ENCODE data around the gene L1TD1.

Gene L1TD1

GRCh38 chr1:62224182-62224581 lies 29.5 kb downstream of the L1TD1 start:
- no peak overlapping the region for H2BK5ac ChIP-seq (ENCODE audit: low read depth, low read length, poor library complexity, severe bottlenecking)
- H3K4me2 ChIP-seq (ENCODE audit: low read length, poor library complexity, severe bottlenecking): no peak overlapping the region
- no peak overlapping the region for H3K9ac ChIP-seq (ENCODE audit: low read length)
- peaks cover 3% of the 10 kb centered on the region for H3K4me1 ChIP-seq (ENCODE audit: control insufficient read depth, insufficient read depth, low read depth, low read length)
- no peak overlapping the region for H4K91ac ChIP-seq (ENCODE audit: low read length)
- H3K27ac ChIP-seq (ENCODE audit: low read length, poor library complexity, severe bottlenecking): no peak overlapping the region
- no peak overlapping the region for H2AK5ac ChIP-seq (ENCODE audit: low read length, severe bottlenecking)
- DNase-seq: no peak
- no peak overlapping the region for H3K4ac ChIP-seq (ENCODE audit: low read depth in 1 of 2, low read length in 2 of 2)
- no peaks in the 10 kb centered on the region for H3K9me3 ChIP-seq (ENCODE audit: control insufficient read depth, low read length)
- H3K23ac ChIP-seq (ENCODE audit: low read length in 2 of 2): no peak overlapping the region
- H2AFZ ChIP-seq (ENCODE audit: low read depth, low read length): no peak overlapping the region
- H4K8ac ChIP-seq (ENCODE audit: low read length): no peak overlapping the region
- no peak overlapping the region for H3K18ac ChIP-seq (ENCODE audit: low read depth in 1 of 2, low read length in 2 of 2)
- H3K4me3 ChIP-seq (ENCODE audit: insufficient read depth in 1 of 2, low read depth in 1 of 2, low read length in 2 of 2): no peak overlapping the region
- no peak overlapping the region for H3K14ac ChIP-seq (ENCODE audit: low read length in 2 of 2)
- H3K36me3 ChIP-seq (ENCODE audit: control insufficient read depth in 1 of 2, insufficient read depth in 2 of 2, low read depth in 1 of 2, low read length in 2 of 2): no peaks in the 10 kb centered on the region
- no peak overlapping the region for H2BK120ac ChIP-seq (ENCODE audit: low read depth, low read length)
- peaks cover 0 to 10% of the 10 kb centered on the region in 2 experiments for H3K27me3 ChIP-seq (ENCODE audit: control insufficient read depth in 1 of 2, insufficient read depth in 1 of 2, low read length in 2 of 2)
- no peaks in the 10 kb centered on the region for H3K79me1 ChIP-seq (replicated peaks; ENCODE audit: low read length, poor library complexity, severe bottlenecking)
- H2BK15ac ChIP-seq (ENCODE audit: low read depth, poor library complexity, severe bottlenecking): no peak overlapping the region
- 69% methylated on average over 2 of the region's 3 CpGs for WGBS
- H2BK12ac ChIP-seq (ENCODE audit: low read length in 2 of 2): no peak overlapping the region

- Histone ChIP-seq H2AK5ac (ENCODE audit: low read length, severe bottlenecking) (no peak overlapping the region), H3K9me3 (ENCODE audit: control insufficient read depth, low read length) (no peaks in the 10 kb centered on the region), H3K4me1 (ENCODE audit: control insufficient read depth, insufficient read depth, low read depth, low read length) (peaks cover 5% of the 10 kb centered on the region), H3K36me3 (ENCODE audit: control insufficient read depth in 1 of 2, insufficient read depth in 2 of 2, low read depth in 1 of 2, low read length in 2 of 2) (no peaks in the 10 kb centered on the region), H2BK12ac (ENCODE audit: low read length in 2 of 2) (no peak overlapping the region), H3K14ac (ENCODE audit: low read length in 2 of 2) (no peak overlapping the region), H3K27me3 (ENCODE audit: control insufficient read depth in 1 of 2, insufficient read depth in 1 of 2, low read length in 2 of 2) (peaks cover 0 to 10% of the 10 kb centered on the region in 2 experiments), H3K23ac (ENCODE audit: low read length in 2 of 2) (no peak overlapping the region), H3K4ac (ENCODE audit: low read depth in 1 of 2, low read length in 2 of 2) (no peak overlapping the region), H3K27ac (ENCODE audit: low read length, poor library complexity, severe bottlenecking) (no peak overlapping the region), H2BK15ac (ENCODE audit: low read depth, poor library complexity, severe bottlenecking) (no peak overlapping the region), H2BK120ac (ENCODE audit: low read depth, low read length) (no peak overlapping the region), H3K4me2 (ENCODE audit: low read length, poor library complexity, severe bottlenecking) (no peak overlapping the region), H3K9ac (ENCODE audit: low read length) (no peak overlapping the region), H4K8ac (ENCODE audit: low read length) (no peak overlapping the region), H3K4me3 (ENCODE audit: insufficient read depth in 1 of 2, low read depth in 1 of 2, low read length in 2 of 2) (no peak overlapping the region), H4K91ac (ENCODE audit: low read length) (no peak overlapping the region), H3K79me1 (replicated peaks; ENCODE audit: low read length, poor library complexity, severe bottlenecking) (no peaks in the 10 kb centered on the region), H2BK5ac (ENCODE audit: low read depth, low read length, poor library complexity, severe bottlenecking) (no peak overlapping the region), H3K18ac (ENCODE audit: low read depth in 1 of 2, low read length in 2 of 2) (no peak overlapping the region), H2AFZ (ENCODE audit: low read depth, low read length) (no peak overlapping the region)
- no peak for DNase-seq
- WGBS: 84% methylated on average over 11 of the region's 11 CpGs
These were observed 32.8 kb downstream of the L1TD1 start for GRCh38 chr1:62227496-62227895.

- Histone ChIP-seq H2AFZ (ENCODE audit: low read depth, low read length) (no peak overlapping the region), H3K27me3 (ENCODE audit: control insufficient read depth in 1 of 2, insufficient read depth in 1 of 2, low read length in 2 of 2) (peaks cover 0 to 10% of the 10 kb centered on the region in 2 experiments), H3K36me3 (ENCODE audit: control insufficient read depth in 1 of 2, insufficient read depth in 2 of 2, low read depth in 1 of 2, low read length in 2 of 2) (no peaks in the 10 kb centered on the region), H3K9ac (ENCODE audit: low read length) (no peak overlapping the region), H3K4me2 (ENCODE audit: low read length, poor library complexity, severe bottlenecking) (no peak overlapping the region), H2AK5ac (ENCODE audit: low read length, severe bottlenecking) (no peak overlapping the region), H3K9me3 (ENCODE audit: control insufficient read depth, low read length) (no peaks in the 10 kb centered on the region), H3K27ac (ENCODE audit: low read length, poor library complexity, severe bottlenecking) (no peak overlapping the region), H2BK5ac (ENCODE audit: low read depth, low read length, poor library complexity, severe bottlenecking) (no peak overlapping the region), H2BK120ac (ENCODE audit: low read depth, low read length) (no peak overlapping the region), H3K23ac (ENCODE audit: low read length in 2 of 2) (no peak overlapping the region), H4K8ac (ENCODE audit: low read length) (no peak overlapping the region), H3K4ac (ENCODE audit: low read depth in 1 of 2, low read length in 2 of 2) (no peak overlapping the region), H4K91ac (ENCODE audit: low read length) (no peak overlapping the region), H3K79me1 (replicated peaks; ENCODE audit: low read length, poor library complexity, severe bottlenecking) (no peaks in the 10 kb centered on the region), H3K4me1 (ENCODE audit: control insufficient read depth, insufficient read depth, low read depth, low read length) (peaks cover 5% of the 10 kb centered on the region), H2BK12ac (ENCODE audit: low read length in 2 of 2) (no peak overlapping the region), H3K4me3 (ENCODE audit: insufficient read depth in 1 of 2, low read depth in 1 of 2, low read length in 2 of 2) (no peak overlapping the region), H3K14ac (ENCODE audit: low read length in 2 of 2) (no peak overlapping the region), H3K18ac (ENCODE audit: low read depth in 1 of 2, low read length in 2 of 2) (no peak overlapping the region), H2BK15ac (ENCODE audit: low read depth, poor library complexity, severe bottlenecking) (no peak overlapping the region)
- no peak for DNase-seq
- WGBS: 91% methylated on average over 12 of the region's 12 CpGs
These were observed 33.7 kb downstream of the L1TD1 start for GRCh38 chr1:62228136-62228882.

GRCh38 chr1:62228883-62229187 lies 34.2 kb downstream of the L1TD1 start:
- H2BK15ac ChIP-seq (ENCODE audit: low read depth, poor library complexity, severe bottlenecking): no peak overlapping the region
- no peaks in the 10 kb centered on the region for H3K36me3 ChIP-seq (ENCODE audit: control insufficient read depth in 1 of 2, insufficient read depth in 2 of 2, low read depth in 1 of 2, low read length in 2 of 2)
- H3K4me3 ChIP-seq (ENCODE audit: insufficient read depth in 1 of 2, low read depth in 1 of 2, low read length in 2 of 2): no peak overlapping the region
- no peak overlapping the region for H3K14ac ChIP-seq (ENCODE audit: low read length in 2 of 2)
- no peak overlapping the region for H3K18ac ChIP-seq (ENCODE audit: low read depth in 1 of 2, low read length in 2 of 2)
- H3K4me1 ChIP-seq (ENCODE audit: control insufficient read depth, insufficient read depth, low read depth, low read length): peaks cover 5% of the 10 kb centered on the region
- H4K8ac ChIP-seq (ENCODE audit: low read length): no peak overlapping the region
- peaks cover 0 to 10% of the 10 kb centered on the region in 2 experiments for H3K27me3 ChIP-seq (ENCODE audit: control insufficient read depth in 1 of 2, insufficient read depth in 1 of 2, low read length in 2 of 2)
- H4K91ac ChIP-seq (ENCODE audit: low read length): no peak overlapping the region
- no peaks in the 10 kb centered on the region for H3K79me1 ChIP-seq (replicated peaks; ENCODE audit: low read length, poor library complexity, severe bottlenecking)
- no peak overlapping the region for H2BK12ac ChIP-seq (ENCODE audit: low read length in 2 of 2)
- H3K9ac ChIP-seq (ENCODE audit: low read length): no peak overlapping the region
- H2AFZ ChIP-seq (ENCODE audit: low read depth, low read length): no peak overlapping the region
- H3K4me2 ChIP-seq (ENCODE audit: low read length, poor library complexity, severe bottlenecking): no peak overlapping the region
- H3K9me3 ChIP-seq (ENCODE audit: control insufficient read depth, low read length): no peaks in the 10 kb centered on the region
- no peak overlapping the region for H3K23ac ChIP-seq (ENCODE audit: low read length in 2 of 2)
- no peak for DNase-seq
- no peak overlapping the region for H3K4ac ChIP-seq (ENCODE audit: low read depth in 1 of 2, low read length in 2 of 2)
- H3K27ac ChIP-seq (ENCODE audit: low read length, poor library complexity, severe bottlenecking): no peak overlapping the region
- WGBS: 74% methylated on average over 4 of the region's 4 CpGs
- no peak overlapping the region for H2BK5ac ChIP-seq (ENCODE audit: low read depth, low read length, poor library complexity, severe bottlenecking)
- H2AK5ac ChIP-seq (ENCODE audit: low read length, severe bottlenecking): no peak overlapping the region
- H2BK120ac ChIP-seq (ENCODE audit: low read depth, low read length): no peak overlapping the region

Data from mesenchymal stem cell (in vitro differentiated cells and primary cell).